MM.1S (cell line): ENCODE measurements around the gene SFMBT2.

Experiments
- DNase-seq: peaks from one replicate; pipeline ENCODE4 v3.0.0-alpha.2; 2015
- H2AFZ ChIP-seq: fragments of 300-600 bp; sonication (generic); 2 replicates; pipeline ENCODE4 v1.6.0; 2016; ENCODE audit warnings: antibody characterized with exemption, low read length
- H3F3A ChIP-seq: fragments of 300-600 bp; sonication (generic); 2 replicates; pipeline ENCODE4 v1.6.1; 2016; ENCODE audit warnings: mild to moderate bottlenecking, antibody characterized with exemption, low read length, moderate library complexity, mixed read lengths; ENCODE audit not compliant: insufficient read depth
- H3K27ac ChIP-seq: fragments of 300-600 bp; sonication (generic); 2 replicates; pipeline ENCODE4 v1.5.1; 2016; ENCODE audit warnings: mild to moderate bottlenecking, low read length
- H3K27me3 ChIP-seq: fragments of 300-600 bp; sonication (generic); replicated peaks from 2 replicates; pipeline ENCODE4 v1.6.0; 2016; ENCODE audit warnings: low read length; ENCODE audit not compliant: insufficient read depth
- H3K36me3 ChIP-seq: fragments of 300-600 bp; sonication (generic); replicated peaks from 2 replicates; pipeline ENCODE4 v1.6.1; 2016; ENCODE audit warnings: mild to moderate bottlenecking, low read length, mixed read lengths; ENCODE audit not compliant: insufficient read depth
- H3K4me1 ChIP-seq: fragments of 300-600 bp; sonication (generic); 2 replicates; pipeline ENCODE4 v1.6.1; 2016; ENCODE audit warnings: low read length, mixed read lengths
- H3K4me2 ChIP-seq: fragments of 300-600 bp; sonication (generic); 2 replicates; pipeline ENCODE4 v1.6.0; 2016; ENCODE audit warnings: low read depth, low read length
- H3K4me3 ChIP-seq: fragments of 300-600 bp; sonication (generic); 2 replicates; pipeline ENCODE4 v1.5.1; 2016; ENCODE audit warnings: low read length, mixed read lengths
- H3K79me2 ChIP-seq: fragments of 300-600 bp; sonication (generic); 2 replicates; pipeline ENCODE4 v1.6.1; 2016; ENCODE audit warnings: mixed run types, low read length, mixed read lengths
- H3K9ac ChIP-seq: fragments of 300-600 bp; sonication (generic); 2 replicates; pipeline ENCODE4 v1.6.1; 2016; ENCODE audit warnings: low read length, mixed read lengths
- H3K9me2 ChIP-seq: fragments of 300-600 bp; sonication (generic); replicated peaks from 2 replicates; pipeline ENCODE4 v1.6.1; 2016; ENCODE audit warnings: mild to moderate bottlenecking, low read length, mixed read lengths; ENCODE audit not compliant: insufficient read depth
- H3K9me3 ChIP-seq: fragments of 300-600 bp; sonication (generic); replicated peaks from 2 replicates; pipeline ENCODE4 v1.6.1; 2016; ENCODE audit warnings: mild to moderate bottlenecking, low read length, mixed read lengths; ENCODE audit not compliant: insufficient read depth
- H4K20me1 ChIP-seq: fragments of 300-600 bp; sonication (generic); 2 replicates; pipeline ENCODE4 v1.6.1; 2016; ENCODE audit warnings: mild to moderate bottlenecking, low read length, moderate library complexity, mixed read lengths; ENCODE audit not compliant: insufficient read depth
- CTCF ChIP-seq: fragments of 300-600 bp; sonication (generic); IDR thresholded peaks from 2 replicates; pipeline ENCODE4 v1.5.1; 2016; ENCODE audit warnings: antibody characterized with exemption, low read length, mixed read lengths
- EZH2 ChIP-seq: fragments of 300-600 bp; sonication (generic); optimal IDR thresholded peaks from 2 replicates; pipeline ENCODE3; 2017; ENCODE audit warnings: low read depth, mild to moderate bottlenecking, antibody characterized with exemption, low read length, mixed read lengths
- EZH2phosphoT487 ChIP-seq: fragments of 300-600 bp; sonication (generic); IDR thresholded peaks from 2 replicates; pipeline ENCODE4 v1.6.1; 2018; ENCODE audit warnings: antibody characterized with exemption, low read length

The SFMBT2 gene

GRCh38 chr10:7306147-7306546 is 104.7 kb downstream of the SFMBT2 start:
- H3K27me3 ChIP-seq, result no peaks in the 10 kb centered on the region
- peaks cover 7% of the 10 kb centered on the region; the same call in 1 of the 2 replicates for H3K36me3 ChIP-seq
- no peak overlapping the region for H3K4me2 ChIP-seq
- DNase-seq, result no peak
- H3K9me3 ChIP-seq, result no peaks in the 10 kb centered on the region
- H3K27ac ChIP-seq, result no peak overlapping the region
- H2AFZ ChIP-seq, result no peak overlapping the region
- no peaks in the 10 kb centered on the region for H3F3A ChIP-seq
- H3K4me3 ChIP-seq, result no peak overlapping the region
- H3K4me1 ChIP-seq, result no peaks in the 10 kb centered on the region
- peaks cover 47% of the 10 kb centered on the region for H4K20me1 ChIP-seq
- TF ChIP-seq EZH2 (no peak), CTCF (no peak), EZH2phosphoT487 (no peak)
- H3K79me2 ChIP-seq, result peaks cover 99% of the 10 kb centered on the region
- no peak overlapping the region for H3K9ac ChIP-seq
- H3K9me2 ChIP-seq, result no peaks in the 10 kb centered on the region

DNA sequence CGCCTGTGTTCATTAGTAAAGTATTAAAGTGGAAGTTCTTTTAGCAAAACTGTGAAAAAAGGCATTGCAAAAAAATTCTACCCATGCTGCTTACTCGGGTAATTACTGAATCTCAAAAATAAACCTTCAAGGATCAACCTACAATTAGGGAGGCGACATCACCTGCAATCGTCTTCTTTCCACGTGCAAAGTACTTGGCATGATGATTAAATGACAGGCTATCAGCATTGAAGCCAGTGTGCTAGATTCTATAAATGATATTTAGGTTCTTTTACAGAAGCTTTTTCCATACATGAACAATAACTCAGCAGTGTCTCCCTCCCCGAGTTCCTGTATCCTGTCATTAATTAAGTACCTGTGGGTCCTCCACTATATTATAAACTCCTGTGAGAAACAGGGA is 105.8 kb downstream of the SFMBT2 start:
- Histone ChIP-seq H3K79me2 (peaks cover 100% of the 10 kb centered on the region), H2AFZ (no peak overlapping the region), H3K4me2 (no peak overlapping the region), H3K9me2 (no peaks in the 10 kb centered on the region), H3K4me3 (no peak overlapping the region), H3K36me3 (peaks cover 7% of the 10 kb centered on the region; the same call in 1 of the 2 replicates), H3K27me3 (no peaks in the 10 kb centered on the region), H3K9me3 (no peaks in the 10 kb centered on the region), H3F3A (no peaks in the 10 kb centered on the region), H3K27ac (no peak overlapping the region), H3K9ac (no peak overlapping the region), H4K20me1 (peaks cover 44% of the 10 kb centered on the region), H3K4me1 (no peaks in the 10 kb centered on the region)
- DNase-seq, result no peak
- TF ChIP-seq EZH2, result no peak
- no peak for TF ChIP-seq CTCF

- Histone ChIP-seq H3K4me3 (no peak overlapping the region), H3F3A (no peaks in the 10 kb centered on the region), H4K20me1 (peaks cover 44% of the 10 kb centered on the region), H3K4me1 (no peaks in the 10 kb centered on the region), H2AFZ (no peak overlapping the region), H3K36me3 (peaks cover 7% of the 10 kb centered on the region; the same call in 1 of the 2 replicates), H3K27ac (no peak overlapping the region), H3K79me2 (peaks cover 100% of the 10 kb centered on the region), H3K4me2 (no peak overlapping the region), H3K27me3 (no peaks in the 10 kb centered on the region), H3K9me2 (no peaks in the 10 kb centered on the region), H3K9ac (no peak overlapping the region), H3K9me3 (no peaks in the 10 kb centered on the region)
- no peak for TF ChIP-seq CTCF
- TF ChIP-seq EZH2, result no peak
- no peak for TF ChIP-seq EZH2phosphoT487
- no peak for DNase-seq
Observed at GRCh38 chr10:7304110-7304509, 106.7 kb downstream of the SFMBT2 start.
